HepG2 (cell line): Measurements from ENCODE around the gene SYCE3. TPM values are rescaled to one million over a fixed set of nuclear protein-coding genes. Genes with fewer than 3 reads are reported as not detected.
A peak's percentile ranks its signal among the peaks of the same experiment; 100 is the strongest.

Experiments used
- ARNT2 ChIP-seq: sonication (generic); formaldehyde crosslinking; IDR thresholded peaks from 2 replicates; pipeline ENCODE4 v1.8.0; 2022; ENCODE audit warnings: mild to moderate bottlenecking, low read depth, missing genetic modification reagents, moderate library complexity
- ASH2L ChIP-seq: fragments of 300-600, 200-600 bp; sonication (generic); IDR thresholded peaks from 2 replicates; pipeline ENCODE4 v1.7.0; 2017; ENCODE audit warnings: low read depth, mild to moderate bottlenecking, moderate library complexity, mixed read lengths, low read length; ENCODE audit not compliant: insufficient read length
- CTCF ChIP-seq: sonication (generic); formaldehyde crosslinking; IDR thresholded peaks from 2 replicates; pipeline ENCODE4 v1.5.0; 2020; ENCODE audit warnings: mild to moderate bottlenecking, missing genetic modification reagents, moderate library complexity
- DNMT1 ChIP-seq: sonication (generic); formaldehyde crosslinking; IDR thresholded peaks from 2 replicates; pipeline ENCODE4 v1.5.1; 2020; ENCODE audit warnings: mild to moderate bottlenecking, missing genetic modification reagents
- DZIP1 ChIP-seq: sonication (generic); formaldehyde crosslinking; IDR thresholded peaks from 2 replicates; pipeline ENCODE4 v1.5.0; 2020; ENCODE audit warnings: mild to moderate bottlenecking, missing genetic modification reagents
- ETV6 ChIP-seq: sonication (generic); formaldehyde crosslinking; conservative IDR thresholded peaks from 2 replicates; pipeline ENCODE4 v1.4.0; 2020; ENCODE audit warnings: missing genetic modification reagents
- GATAD2A ChIP-seq: IDR thresholded peaks from 2 replicates; pipeline ENCODE4 v1.6.1; 2016
- GPN1 ChIP-seq: sonication (generic); formaldehyde crosslinking; IDR thresholded peaks from 2 replicates; pipeline ENCODE4 v1.5.1; 2020; ENCODE audit warnings: missing genetic modification reagents, borderline replicate concordance
- HIC2 ChIP-seq: sonication (generic); formaldehyde crosslinking; IDR thresholded peaks from 2 replicates; pipeline ENCODE4 v1.9.0; 2022; ENCODE audit warnings: low read depth, missing genetic modification reagents
- HNRNPH1 ChIP-seq: fragments of 200-400 bp; formaldehyde crosslinking; optimal IDR thresholded peaks from 2 replicates; pipeline ENCODE3; 2017; ENCODE audit warnings: mild to moderate bottlenecking, low read depth, low read length
- NAIF1 ChIP-seq: sonication (generic); formaldehyde crosslinking; IDR thresholded peaks from 2 replicates; pipeline ENCODE4 v1.5.0; 2020; ENCODE audit warnings: mild to moderate bottlenecking, missing genetic modification reagents, borderline replicate concordance
- NFE2 ChIP-seq: sonication (generic); formaldehyde crosslinking; IDR thresholded peaks from 2 replicates; pipeline ENCODE4 v1.4.0; 2020; ENCODE audit warnings: missing genetic modification reagents
- POLR2A ChIP-seq, 2 experiments: IDR thresholded peaks; 2 replicates each; pipeline ENCODE4 v1.6.1; 2011; ENCODE audit warnings: low read depth in 2 of 2, low read length in 2 of 2, mild to moderate bottlenecking in 1 of 2, moderate library complexity in 1 of 2; ENCODE audit not compliant: insufficient read depth in 1 of 2
- ZFYVE20 ChIP-seq: sonication (generic); formaldehyde crosslinking; IDR thresholded peaks from 2 replicates; pipeline ENCODE4 v1.8.0; 2023; ENCODE audit warnings: low read depth, mild to moderate bottlenecking, moderate library complexity, missing genetic modification reagents, borderline replicate concordance
- ZNF275 ChIP-seq: sonication (generic); formaldehyde crosslinking; IDR thresholded peaks from 2 replicates; pipeline ENCODE4 v1.8.0; 2022; ENCODE audit warnings: missing genetic modification reagents, mild to moderate bottlenecking, inconsistent platforms, borderline replicate concordance
- ZNF557 ChIP-seq: sonication (generic); formaldehyde crosslinking; IDR thresholded peaks from 2 replicates; pipeline ENCODE4 v1.4.0; 2020; ENCODE audit warnings: missing genetic modification reagents
- ZNF605 ChIP-seq: sonication (generic); formaldehyde crosslinking; IDR thresholded peaks from 2 replicates; pipeline ENCODE4 v1.8.0; 2022; ENCODE audit warnings: mild to moderate bottlenecking, missing genetic modification reagents
- ZNF704 ChIP-seq: sonication (generic); formaldehyde crosslinking; IDR thresholded peaks from 2 replicates; pipeline ENCODE4 v1.8.1; 2023; ENCODE audit warnings: mild to moderate bottlenecking, inconsistent platforms, moderate library complexity, missing genetic modification reagents, borderline replicate concordance
- ZNF788 ChIP-seq: sonication (generic); formaldehyde crosslinking; IDR thresholded peaks from 2 replicates; pipeline ENCODE4 v1.5.0; 2020; ENCODE audit warnings: mild to moderate bottlenecking, missing genetic modification reagents, borderline replicate concordance
- polyA plus RNA-seq, 8 experiments: library from polyadenylated mRNA; depleted of rRNA in 3 of 8; stranded (reverse) in 7 of 8; unstranded in 1 of 8; fragments of >200 nt; fragmentation: Illumina TruSeq in 4 of 8; extraction: Trizol in 4 of 8; gene quantifications; 2 replicates each; pipeline versions ENCODE4 v1.2.1 to v1.2.3, GENCODE V29; 2011 to 2016; ENCODE audit warnings: low read depth in 4 of 8, missing spikeins in 1 of 8, mixed read lengths in 1 of 8; ENCODE audit not compliant: insufficient read depth in 1 of 8
- total RNA-seq, 5 experiments: library from RNA; depleted of rRNA; stranded (reverse); fragments of >200 nt; fragmentation: Illumina TruSeq; extraction: Trizol; gene quantifications; 2 replicates each; pipeline ENCODE4 v1.2.3, GENCODE V29; 2016; ENCODE audit warnings: low read depth in 1 of 5

SYCE3 gene
- total and polyA plus RNA-seq, 2 of the 13 experiments (the other 11 are each of a cell fraction or from before 2014, with no cell fraction given) = not detected

- TF ChIP-seq GATAD2A = 0 out of 2 replicates have a peak, but pooled peaks have one; percentile 46
- no peak for TF ChIP-seq HIC2 (CRISPR knock-in tag)
- TF ChIP-seq ZFYVE20 (CRISPR knock-in tag) = 0 out of 2 replicates have a peak, but pooled peaks have one; percentile 37
- no peak for TF ChIP-seq ZNF704 (CRISPR knock-in tag)
- no peak for TF ChIP-seq NFE2 (CRISPR knock-in tag)
- TF ChIP-seq ARNT2 (CRISPR knock-in tag) = 0 out of 2 replicates have a peak, but pooled peaks have one; percentile 43
- TF ChIP-seq DZIP1 (CRISPR knock-in tag) = 0 out of 2 replicates have a peak, but pooled peaks have one; percentile 30
- peak; percentile 77 for TF ChIP-seq ZNF788 (CRISPR knock-in tag)
- no peak; the same call in none of the 2 replicates for TF ChIP-seq ZNF605 (CRISPR knock-in tag)
- no peak for TF ChIP-seq HNRNPH1
- TF ChIP-seq GPN1 (CRISPR knock-in tag) = no peak
- TF ChIP-seq ZNF557 (CRISPR knock-in tag) = no peak; the same call in 1 of the 2 replicates
- TF ChIP-seq POLR2A (IDR thresholded peaks at IDR 0.05; ENCODE audit: insufficient read depth in 1 of 2, low read depth in 2 of 2, low read length in 2 of 2) = 0 out of 4 replicates have a peak, but pooled peaks of 1 of the 2 experiments have one; percentile 36
- TF ChIP-seq ETV6 (CRISPR knock-in tag) = no peak
- peak; percentile 12; the same call in 1 of the 2 replicates for TF ChIP-seq CTCF
- peak; percentile 25 for TF ChIP-seq ASH2L
- peak; percentile 56; the same call in 1 of the 2 replicates for TF ChIP-seq NAIF1 (CRISPR knock-in tag)
- no peak for TF ChIP-seq DNMT1 (CRISPR knock-in tag)
- peak; percentile 70; the same call in 1 of the 2 replicates for TF ChIP-seq ZNF275 (CRISPR knock-in tag)
These were observed 32.7 kb downstream of the SYCE3 start, which contains the start of gene TYMP (continued) for GRCh38 chr22:50529897-50530579.
